Embryonic facial prominence (tissue), 1 donor: Measurements from ENCODE around the gene FIS1.
"Not testable (repeated sequence)": the region's sequence is repeated elsewhere in the genome, so short reads cannot be mapped to it uniquely, and the experiment has no call there.

Experiments used
- DNase-seq: peaks from one replicate; pipeline ENCODE4 v3.0.0-alpha.2; 2016; ENCODE audit errors: extremely low spot score

FIS1 gene

DNA sequence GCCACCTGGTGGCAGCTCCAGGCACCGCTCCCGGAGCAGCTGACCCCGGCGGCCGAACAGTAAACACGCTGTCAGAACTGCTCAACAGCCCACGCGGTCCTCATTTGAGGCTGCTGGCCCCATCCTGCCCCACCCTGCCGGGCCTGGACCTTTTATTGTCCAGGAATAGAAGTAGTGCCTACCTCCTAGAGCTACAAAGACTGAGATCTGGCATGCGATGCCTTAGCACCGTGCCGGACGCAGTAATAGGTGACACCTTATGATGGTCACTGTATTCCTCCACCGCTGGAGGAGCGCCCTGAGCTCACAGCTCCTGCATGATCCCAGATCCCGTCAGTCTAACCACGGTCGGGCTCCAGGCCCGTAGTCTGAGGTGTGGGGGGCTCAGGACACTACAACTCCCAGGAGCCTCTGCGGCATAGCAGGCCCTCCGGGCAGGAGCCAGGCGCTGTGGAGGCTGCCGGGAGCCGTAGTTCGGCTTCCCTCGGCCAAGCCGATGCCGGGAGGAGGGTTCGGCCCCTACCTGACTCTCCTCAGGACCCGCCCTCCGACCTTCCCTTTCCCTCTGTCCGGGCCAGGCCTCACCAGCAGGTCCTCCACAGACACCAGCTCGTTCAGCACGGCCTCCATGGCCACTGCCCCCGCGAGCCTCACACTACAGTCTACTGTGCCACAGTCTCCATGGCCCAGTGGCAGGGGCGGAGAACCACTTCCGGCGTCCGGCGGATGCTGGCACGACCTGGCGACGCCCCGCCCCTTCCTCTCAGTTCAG is at the start of gene FIS1:
TSS of gene FIS1 (minus strand) at position 707 of the 772 bp plus-strand sequence. CDS start at position 630, 77 bp downstream.
- peak; percentile 84 for DNase-seq

DNA sequence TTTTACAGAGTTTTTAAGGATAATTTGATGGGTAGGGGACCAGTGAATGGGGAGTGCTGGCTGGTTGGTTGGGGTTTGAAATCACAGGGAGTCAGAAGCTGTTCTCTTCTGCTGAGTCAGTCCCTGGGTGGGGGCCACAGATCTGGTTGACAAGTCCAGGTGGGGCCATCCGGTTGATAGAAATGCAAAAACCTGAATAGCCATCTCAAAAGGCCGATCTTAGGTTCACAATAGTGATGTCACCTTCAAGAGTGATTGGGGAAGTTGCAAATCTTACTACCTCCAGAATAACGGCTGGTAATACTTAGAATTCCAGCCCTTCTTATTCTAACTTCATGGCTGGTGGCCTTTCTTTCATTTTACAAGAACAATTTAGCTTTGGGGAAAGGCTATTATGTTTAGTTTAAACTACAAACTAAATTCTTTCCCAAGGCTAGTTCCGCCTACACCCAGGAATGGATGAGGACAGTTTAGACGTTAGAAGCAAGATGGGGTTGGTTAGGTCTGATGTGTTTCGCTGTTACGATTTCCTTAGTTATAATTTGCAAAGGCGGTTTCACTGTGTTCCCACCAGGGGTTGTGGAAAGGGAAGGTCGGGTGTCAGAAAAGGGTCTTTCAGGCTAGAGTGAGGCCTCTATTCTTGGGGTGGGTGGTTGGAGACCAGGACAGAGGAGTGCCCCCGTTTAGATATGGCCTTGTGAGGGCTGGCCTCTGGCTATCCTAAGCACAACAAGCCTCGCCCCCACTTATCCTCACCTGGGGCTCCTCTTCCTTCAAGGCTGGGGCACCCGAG is 49.4 kb upstream of the FIS1 start:
- no peak for DNase-seq

DNA sequence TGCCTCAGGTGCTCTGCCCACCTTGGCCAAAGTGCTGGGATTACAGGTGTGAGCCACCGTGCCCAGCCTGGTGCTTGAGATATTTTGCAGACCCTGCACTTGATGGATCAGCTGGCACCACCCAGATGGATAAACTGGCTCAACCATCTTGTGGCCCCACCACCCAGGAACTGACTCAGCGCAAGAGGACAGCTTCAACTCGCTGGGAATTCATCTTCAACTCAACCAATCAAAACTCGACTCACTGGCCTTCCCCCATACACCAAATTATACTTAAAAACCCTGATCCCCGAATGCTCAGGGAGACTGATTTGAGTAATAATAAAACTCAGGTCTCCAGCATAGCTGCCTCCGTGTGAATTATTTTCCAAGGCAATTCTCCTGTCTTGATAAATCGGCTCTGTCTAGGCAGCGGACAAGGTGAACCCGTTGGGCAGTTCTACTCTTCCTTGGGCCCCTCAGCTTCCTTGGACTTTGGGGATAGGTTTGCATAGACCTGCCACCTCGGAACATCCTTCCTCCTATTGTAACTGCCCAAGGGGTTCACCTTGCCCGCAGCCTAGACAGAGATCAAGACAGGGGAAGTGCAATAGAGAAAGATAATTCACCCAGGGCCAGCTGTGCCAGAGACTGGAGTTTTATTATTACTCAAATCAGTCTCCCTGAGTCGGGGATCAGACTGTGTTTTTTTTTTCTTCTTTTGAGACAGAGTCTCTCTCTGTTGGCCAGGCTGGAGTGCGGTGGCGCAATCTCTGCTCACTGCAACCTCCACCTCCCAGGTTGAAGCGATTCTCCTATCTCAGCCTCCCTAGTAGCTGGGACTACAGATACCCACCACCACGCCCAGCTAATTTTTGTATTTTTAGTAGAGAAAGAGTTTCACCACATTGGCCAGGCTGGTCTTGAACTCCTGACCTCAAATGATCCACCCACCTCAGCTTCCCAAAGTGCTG is 48.5 kb upstream of the FIS1 start:
- DNase-seq = not testable (repeated sequence)

DNA sequence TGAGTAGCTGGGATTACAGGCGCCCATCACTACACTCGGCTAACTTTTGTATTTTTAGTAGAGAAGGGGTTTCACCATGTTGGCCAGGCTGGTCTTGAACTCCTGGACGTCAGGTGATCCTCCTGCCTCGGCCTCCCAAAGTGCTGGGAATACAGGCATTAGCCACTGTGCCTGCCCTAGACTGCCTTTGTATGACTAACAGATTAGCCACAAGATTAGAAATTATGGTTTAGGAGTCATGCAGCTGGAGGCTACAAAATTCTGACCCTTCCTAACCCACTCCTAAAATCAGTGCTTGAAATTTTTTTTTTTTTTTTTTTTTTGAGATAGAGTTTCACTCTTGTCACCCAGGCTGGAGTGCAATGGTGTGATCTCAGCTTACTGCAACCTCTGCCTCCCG is 47.7 kb upstream of the FIS1 start:
- DNase-seq = not testable (repeated sequence)

DNA sequence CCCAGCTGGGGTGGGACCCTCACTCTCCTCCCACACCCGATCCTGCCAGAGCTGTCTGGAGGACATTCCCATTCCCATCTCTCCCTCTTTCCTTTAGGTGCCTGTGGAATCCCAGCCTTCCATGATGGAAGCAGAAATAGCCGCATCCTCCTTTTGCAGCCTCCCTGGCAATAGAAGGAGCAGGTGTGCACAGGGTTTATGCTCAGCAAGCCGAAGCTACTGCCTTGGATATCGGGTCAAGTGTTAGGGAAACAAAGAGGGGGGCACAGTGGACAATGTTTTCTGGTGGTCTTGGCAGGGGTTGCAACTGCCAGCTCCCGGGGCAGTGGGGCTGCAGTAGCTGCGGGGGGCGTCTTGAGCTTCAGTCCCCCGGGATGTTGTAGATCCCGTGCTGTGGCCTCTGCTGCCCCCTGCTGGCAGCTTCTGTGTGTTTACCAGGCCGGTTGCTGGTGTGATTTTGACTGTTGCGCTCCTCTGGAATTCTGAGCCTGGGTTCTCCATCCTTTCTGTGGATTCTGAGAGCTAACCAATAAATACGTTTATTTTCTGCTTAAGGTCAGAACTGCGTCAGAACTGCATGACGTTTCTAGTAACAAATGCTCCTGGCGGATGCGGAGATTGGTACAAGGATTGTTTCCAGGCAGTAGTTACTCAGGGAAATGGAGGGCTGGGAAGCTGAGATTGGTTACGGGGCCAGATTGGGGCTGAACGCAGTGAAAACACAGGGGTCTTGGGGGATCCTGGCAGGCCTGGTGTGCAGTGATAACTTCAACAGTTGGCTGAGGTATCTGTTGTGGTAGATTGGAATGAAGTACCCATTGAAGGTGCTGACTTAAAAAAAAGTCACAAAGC is 45.5 kb upstream of the FIS1 start:
- DNase-seq = not testable (repeated sequence)

DNA sequence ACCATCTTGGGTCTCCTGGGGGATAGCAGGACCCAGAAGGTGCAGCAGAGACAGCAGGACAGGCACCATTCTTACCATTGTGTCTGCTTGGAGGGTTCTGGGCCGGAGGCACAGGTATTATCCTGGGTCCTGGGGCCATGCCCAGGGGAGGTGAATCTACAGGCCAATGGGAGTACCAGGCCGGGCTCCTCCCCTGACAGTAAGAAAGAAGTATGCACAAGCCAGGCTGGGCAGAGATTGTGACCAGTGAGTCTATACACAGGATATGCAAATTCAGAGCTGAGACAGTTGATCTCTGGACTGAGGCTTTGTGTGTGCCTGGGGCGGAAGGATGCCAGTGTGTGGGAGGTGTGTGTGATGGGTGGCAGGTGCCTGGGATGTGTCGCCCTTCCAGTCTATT is 44.8 kb upstream of the FIS1 start:
- DNase-seq = not testable (repeated sequence)

DNA sequence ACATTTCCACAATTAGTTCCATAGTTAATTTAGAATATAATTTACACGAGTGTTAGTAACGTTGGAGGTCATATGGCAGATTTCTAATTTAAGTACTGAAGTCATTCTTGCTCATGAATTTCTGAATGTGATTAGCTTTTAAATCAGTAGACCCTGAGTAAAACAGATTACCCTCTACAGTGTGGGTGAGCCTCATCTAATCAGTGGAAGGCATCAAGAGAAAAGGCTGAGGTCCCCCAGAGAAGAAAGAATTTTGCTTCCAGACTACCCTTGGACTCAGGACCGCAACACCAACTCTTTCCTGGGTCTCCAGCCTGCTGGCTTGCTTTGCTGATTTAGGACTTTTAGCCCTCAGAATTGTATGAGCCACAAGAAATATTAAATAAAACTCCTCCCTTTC is 43.6 kb upstream of the FIS1 start:
- no peak for DNase-seq

DNA sequence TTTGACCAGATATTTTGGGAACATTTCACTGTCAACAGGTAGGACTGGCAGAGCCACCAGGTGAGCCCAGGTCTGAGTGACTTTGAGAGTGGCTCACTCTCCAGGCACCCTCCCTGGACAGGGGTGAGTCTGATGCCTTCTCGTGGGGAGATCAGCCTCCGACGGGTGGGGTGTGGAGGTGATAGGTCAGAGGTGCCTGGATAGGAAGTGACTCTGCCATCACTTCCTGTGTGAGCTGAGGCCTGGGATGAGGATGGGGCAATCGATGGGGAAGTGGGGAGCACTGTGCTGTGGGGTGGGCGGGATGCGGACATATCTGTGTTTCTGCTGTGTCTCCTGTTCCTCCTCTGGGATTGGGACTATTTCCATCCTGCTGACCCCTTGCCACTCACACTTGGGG is 42.2 kb upstream of the FIS1 start:
- no peak for DNase-seq

DNA sequence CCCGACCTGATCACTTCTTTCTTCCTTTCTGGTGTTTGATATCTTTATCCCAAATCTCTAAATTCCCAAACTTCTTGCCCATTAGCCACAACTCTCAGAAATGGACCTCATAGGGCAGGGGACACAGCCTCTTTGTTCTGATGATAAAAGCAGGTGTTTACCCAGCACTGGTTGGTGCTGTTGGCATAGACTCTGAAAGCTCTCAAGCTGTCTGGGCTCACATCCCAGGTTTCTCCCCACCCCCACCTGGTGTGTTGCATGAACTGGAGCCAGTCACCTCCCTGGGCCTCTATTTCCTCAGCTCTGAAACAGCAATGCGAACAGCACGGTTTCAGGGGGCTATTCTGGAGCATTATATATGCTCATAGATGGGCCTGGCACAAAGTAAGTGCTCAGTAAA is 41.0 kb upstream of the FIS1 start:
- DNase-seq = not testable (repeated sequence)

DNA sequence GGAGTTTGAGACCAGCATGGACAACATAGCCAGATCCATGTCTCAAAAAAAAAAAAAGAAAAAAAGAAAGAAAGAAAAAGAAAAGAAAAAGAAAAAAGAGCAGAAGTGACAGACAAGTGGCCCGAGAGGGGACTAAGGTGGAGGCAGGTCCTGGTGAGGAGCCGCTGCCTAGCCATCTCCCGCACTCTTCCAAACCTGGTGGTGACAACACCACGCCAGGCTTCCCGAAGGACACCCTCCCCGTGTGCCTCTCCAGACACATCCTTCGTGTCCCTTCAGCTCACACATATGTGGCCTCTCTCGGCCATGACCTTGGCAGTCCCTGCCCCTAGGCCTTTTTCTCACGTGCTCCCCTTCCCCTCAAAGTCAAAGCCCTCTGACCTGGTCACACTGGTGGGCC is 40.3 kb upstream of the FIS1 start:
- DNase-seq = no peak

DNA sequence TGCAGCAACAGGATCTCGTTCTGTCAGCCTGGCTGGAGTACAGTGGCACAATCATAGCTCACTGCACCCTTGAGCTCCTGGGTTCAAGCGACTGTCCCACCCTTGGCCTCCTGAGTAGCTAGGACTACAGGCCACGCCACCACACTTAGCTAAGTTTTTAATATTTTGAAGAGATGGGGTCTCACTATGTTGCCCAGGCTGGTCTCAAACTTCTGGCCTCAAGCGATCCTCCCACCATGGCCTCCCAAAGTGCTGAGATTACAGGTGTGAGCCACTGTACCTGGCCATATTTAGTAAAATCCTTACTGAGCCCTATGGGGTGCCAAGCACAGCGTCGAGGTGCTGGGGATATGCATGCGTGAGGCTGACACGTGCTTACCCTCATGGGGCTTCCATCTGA is 36.0 kb upstream of the FIS1 start:
- not testable (repeated sequence) for DNase-seq

DNA sequence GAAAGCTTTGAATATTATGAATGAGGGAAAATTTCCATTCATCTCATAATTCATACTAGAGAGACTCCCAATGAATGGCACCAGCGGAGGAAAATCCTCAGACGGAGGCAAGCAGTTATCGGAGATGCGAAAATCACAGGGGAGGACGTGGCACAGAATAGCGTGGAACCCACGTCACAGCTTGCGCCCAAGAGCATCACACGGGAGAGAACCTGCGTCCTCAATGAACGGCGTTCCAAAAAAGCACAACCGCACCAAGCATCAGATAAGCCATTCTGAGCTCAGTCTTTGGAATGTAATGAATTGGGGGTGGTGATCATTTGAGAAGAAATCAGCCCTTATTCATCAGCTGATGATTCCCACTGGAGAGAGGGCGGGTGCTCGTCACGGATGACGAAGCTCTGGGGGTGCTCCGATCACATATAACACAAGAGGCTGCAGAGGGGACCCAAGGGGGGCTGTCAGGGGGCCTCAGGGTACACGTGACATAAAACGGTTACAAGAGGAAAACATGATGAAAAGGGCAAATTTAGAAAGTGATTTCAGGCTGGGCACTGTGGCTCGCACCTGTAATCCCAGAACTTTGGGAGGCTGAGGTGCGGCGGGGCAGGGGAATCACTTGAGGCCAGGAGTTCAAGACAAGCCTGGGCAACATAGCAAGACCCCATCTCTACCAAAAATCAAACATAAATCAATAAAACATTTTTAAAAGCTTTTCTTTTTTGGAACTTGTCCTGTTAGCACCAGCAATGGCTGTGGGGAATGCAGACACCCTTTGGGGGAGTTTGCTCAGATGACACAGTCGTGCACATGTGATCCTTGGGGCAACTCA is 33.8 kb upstream of the FIS1 start:
- DNase-seq = no peak

DNA sequence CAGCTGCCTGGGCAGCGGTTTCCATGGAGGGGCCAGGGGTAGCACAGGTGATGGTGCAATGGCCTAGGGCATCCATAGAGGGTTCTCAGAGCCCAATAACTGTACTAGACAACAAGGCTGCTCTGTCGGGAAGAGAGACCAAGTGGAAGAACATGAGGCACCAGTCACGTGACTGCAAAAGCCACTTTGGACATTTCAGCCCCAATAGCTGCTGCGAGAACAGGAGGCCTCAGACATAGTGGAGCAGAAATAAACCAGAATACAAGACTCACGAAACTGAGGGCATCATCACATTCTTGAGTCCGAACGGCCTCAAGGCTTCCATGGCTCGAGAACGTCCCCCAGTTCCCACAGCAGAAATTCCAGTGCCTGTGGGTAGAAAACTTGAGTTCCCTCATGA is 32.3 kb upstream of the FIS1 start:
- DNase-seq = no peak

DNA sequence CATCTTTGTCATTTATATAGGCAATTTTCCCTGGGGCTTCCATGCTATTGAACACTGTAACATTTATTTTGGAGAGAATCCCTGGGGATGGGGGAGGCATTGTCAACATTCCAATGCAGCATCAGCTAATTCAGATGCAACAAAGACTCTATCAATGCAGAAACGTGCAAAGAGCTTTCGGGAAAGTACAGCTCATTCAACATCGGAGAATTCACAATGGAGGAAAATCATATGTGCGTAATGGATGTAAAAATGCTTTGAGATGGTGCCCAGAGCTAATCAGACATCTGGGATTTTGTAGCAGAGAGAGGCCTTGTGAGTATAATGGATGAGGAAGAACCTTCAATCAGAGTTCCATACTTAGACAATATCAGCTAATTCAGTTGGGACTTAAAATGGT is 28.3 kb upstream of the FIS1 start:
- DNase-seq = no peak

DNA sequence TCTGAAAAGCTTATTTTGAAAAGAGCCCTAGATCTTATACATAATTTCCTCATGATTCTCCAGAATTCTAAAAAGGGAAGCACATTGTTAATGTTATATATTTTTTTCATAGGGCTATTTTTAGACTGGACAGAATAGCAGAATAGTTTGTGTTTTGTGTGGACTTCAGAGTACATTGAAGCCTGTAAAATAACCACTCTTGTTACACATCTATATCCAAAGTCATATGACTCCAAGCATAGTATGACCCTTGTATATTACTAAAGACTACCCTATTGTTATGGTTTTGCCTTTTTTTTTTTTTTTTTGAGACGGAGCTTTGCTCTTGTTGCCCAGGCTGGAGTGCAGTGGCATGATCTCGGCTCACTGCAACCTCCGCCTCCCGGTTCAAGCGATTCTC is 26.1 kb upstream of the FIS1 start:
- no peak for DNase-seq

DNA sequence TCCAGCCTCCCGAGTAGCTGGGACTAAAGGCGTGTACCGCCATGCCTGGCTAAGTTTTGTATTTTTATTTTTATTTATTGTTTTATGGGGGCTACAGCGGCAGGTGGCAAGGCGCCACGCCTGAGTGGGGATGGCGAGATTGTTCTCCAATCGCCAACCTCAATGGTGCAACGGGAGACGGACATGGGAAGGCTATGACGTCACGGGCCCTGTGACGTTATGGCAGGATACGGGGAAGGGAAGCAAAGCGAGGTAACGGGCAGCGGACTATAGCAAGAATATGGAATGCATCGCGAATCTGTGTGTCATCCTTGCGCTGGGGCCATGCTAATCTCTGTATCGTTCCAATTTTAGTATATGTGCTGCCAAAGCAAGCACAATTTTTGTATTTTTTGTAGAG is 24.8 kb upstream of the FIS1 start:
- DNase-seq = no peak

DNA sequence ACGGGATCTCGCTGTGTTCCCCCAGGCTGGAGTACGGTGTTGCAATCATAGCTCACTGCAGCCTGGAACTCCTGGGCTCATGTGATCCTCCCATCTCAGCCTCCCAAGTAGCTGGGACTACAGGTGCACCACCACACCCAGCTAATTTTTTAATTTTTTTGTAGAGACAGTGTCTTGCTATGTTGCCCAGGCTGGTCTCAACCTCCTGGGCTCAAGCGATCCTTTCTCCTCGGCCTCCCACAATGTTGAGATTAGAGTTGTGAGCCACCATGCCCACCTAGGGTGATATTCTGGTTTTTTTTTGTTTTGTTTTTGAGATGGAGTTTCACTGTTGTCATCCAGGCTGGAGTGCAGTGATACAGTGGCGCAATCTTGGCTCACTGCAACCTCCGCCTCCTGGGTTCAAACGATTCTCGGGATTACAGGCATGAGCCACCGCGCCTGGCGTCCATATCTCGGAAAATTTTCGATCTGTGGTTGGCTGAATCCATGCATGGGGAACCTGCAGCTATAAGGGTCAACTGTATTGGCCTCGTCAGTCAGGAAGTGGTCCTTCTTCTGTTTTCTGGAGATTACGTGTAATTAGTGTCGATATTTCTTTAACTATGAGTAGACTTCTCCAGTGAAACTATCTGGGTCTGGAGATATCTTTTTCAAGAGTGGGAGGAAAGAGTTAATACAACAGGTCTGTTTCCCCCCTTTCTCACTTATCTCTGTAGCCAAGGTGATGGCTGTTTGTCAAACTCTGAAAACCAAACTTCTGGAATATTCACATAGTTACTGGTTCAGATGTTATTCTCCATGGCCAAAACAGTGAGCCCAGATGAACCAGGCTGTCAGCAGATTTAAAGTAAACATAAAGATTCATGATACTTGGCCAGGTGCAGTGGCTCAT is 21.0 kb upstream of the FIS1 start:
- DNase-seq = no peak

DNA sequence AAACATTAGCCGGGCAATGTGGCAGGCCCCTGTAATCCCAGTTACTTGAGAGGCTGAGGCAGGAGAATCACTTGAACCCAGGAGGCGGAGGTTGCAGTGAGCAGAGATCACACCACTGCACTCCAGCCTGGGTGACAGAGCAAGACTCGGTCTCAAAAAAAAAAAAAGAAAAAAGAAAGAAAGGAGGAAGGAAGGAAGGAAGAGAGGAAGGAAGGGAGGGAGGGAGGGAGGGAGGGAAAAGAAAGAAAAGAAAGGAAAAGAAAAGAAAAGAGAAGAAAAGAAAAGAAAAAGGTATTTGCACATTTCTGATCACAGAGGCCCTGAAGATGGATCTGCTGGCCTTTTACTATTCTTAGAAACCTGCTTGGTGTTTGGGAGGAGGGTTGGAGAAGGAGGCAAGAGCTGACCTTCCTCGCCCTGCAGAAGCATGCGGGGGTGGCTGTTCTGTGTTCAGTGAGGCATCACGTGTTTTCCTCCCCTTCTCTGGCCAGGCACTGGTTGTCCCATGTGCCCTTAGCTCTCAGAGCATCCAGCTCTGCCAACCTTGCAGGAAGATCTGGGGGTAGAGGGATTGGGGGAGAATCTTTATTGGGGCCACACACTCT is 19.3 kb upstream of the FIS1 start:
- not testable (repeated sequence) for DNase-seq
